HG03558 (cell line): Measurements from ENCODE around the gene PDCD6IP.
"Not testable (repeated sequence)": the region's sequence is repeated elsewhere in the genome, so short reads cannot be mapped to it uniquely, and the experiment has no call there.

Source experiments
- ATAC-seq: cut with Tn5 transposase; IDR thresholded peaks from one replicate; pipeline ENCODE4 v1.9.1; 2021; ENCODE audit warnings: moderate number of reproducible peaks; ENCODE audit not compliant: unreplicated experiment; ENCODE audit errors: extremely low read depth

The PDCD6IP gene, protein sequence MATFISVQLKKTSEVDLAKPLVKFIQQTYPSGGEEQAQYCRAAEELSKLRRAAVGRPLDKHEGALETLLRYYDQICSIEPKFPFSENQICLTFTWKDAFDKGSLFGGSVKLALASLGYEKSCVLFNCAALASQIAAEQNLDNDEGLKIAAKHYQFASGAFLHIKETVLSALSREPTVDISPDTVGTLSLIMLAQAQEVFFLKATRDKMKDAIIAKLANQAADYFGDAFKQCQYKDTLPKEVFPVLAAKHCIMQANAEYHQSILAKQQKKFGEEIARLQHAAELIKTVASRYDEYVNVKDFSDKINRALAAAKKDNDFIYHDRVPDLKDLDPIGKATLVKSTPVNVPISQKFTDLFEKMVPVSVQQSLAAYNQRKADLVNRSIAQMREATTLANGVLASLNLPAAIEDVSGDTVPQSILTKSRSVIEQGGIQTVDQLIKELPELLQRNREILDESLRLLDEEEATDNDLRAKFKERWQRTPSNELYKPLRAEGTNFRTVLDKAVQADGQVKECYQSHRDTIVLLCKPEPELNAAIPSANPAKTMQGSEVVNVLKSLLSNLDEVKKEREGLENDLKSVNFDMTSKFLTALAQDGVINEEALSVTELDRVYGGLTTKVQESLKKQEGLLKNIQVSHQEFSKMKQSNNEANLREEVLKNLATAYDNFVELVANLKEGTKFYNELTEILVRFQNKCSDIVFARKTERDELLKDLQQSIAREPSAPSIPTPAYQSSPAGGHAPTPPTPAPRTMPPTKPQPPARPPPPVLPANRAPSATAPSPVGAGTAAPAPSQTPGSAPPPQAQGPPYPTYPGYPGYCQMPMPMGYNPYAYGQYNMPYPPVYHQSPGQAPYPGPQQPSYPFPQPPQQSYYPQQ

DNA sequence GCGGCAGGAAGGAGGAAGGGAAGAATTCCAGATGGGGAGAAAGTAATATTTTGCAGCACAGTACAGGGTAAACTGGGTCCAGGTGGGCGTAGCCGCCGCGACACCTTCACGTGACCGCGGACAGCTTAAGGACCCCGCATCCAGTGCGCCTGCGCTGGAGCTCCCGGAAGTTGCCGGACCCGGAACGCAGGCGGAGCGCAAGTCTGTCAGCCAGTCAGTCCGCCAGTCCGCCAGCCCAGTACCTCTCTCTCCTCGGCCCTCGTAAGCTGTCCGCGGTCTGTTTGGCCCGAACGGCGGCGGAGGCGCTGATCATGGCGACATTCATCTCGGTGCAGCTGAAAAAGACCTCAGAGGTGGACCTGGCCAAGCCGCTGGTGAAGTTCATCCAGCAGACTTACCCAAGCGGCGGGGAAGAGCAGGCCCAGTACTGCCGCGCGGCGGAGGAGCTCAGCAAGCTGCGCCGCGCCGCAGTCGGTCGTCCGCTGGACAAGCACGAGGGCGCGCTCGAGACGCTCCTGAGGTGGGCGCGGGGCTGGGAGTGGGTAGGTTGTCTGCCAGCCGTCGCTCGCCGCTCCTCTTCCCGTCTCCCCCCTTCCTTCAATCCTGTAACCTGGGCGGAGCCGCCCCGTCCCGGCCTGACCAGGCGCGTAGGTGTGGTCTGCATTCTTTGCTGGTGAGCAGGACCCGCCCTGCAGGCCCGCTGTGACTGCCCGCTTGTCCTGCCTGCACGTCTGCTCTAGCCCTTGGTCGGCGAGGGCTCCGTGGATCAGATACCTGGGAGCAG, at the start of gene PDCD6IP:
Gene PDCD6IP (plus strand): TSS at position 213 of the 784 bp plus-strand sequence. CDS start 99 bp downstream, at position 312.
- peak; percentile 62 for ATAC-seq

DNA sequence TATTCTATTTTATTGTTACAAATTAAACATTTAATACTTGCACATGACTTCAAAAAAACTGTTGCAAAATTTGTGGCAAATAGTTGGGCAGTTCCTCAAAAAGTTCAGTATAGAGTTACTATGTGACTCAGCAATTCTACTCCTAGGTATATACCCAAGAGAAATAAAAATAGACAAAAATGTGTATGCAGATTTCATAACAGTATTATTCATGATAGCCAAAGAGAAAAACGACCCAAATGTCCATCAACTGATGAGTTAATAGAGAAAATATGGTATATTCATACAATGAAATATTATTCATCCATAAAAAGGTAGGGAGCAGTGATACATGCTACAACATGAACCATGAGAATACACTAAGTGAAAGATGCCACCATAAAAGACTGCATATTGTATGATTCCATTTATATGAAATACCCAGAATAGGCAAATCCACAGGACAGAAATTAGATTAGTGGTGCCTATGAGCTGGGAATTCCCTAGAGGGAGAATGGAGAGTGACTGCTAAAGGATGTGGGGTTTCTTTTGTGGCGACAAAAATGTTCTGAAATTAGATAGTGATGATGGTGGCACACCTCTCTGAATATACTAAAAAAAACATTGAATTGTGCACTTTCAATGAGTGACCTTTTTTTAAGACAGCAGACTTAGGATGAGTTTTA, 48.8 kb upstream of the PDCD6IP start:
- no peak for ATAC-seq

DNA sequence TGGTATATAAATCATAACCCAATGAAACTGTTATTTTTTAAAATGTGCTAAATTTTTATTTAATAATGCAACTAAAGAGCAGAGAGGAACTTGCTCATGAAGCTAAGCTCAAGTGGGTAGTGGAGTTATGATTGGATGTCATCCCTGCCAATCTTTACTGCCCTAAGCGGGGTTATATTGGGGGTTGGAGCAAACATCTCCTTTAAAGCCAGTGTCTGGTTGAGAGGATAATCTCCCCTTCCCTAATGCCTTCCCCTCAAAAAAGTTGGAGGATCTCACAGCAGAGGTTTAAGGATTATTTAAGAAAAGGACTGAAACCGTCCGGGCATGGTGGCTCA, 48.2 kb upstream of the PDCD6IP start:
- no peak for ATAC-seq

DNA sequence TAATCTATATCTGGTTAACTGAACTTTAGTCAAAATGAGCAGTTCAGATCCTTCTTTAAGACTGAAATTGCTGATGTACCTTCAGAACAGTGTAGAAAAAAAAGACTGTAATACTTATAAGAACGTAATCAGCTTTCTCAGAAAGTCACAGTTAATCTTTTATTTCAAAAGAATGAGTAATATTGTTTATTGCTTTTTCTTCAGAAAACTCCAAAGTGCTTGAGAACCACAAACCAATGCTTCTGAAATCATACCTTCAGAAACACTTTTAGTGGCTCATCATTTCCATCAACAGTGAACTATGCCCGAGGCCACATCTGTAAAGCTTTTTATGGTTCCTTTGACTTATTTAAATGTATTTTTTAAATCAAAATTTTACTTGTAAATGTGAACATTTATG, 47.1 kb upstream of the PDCD6IP start:
- ATAC-seq, result no peak

DNA sequence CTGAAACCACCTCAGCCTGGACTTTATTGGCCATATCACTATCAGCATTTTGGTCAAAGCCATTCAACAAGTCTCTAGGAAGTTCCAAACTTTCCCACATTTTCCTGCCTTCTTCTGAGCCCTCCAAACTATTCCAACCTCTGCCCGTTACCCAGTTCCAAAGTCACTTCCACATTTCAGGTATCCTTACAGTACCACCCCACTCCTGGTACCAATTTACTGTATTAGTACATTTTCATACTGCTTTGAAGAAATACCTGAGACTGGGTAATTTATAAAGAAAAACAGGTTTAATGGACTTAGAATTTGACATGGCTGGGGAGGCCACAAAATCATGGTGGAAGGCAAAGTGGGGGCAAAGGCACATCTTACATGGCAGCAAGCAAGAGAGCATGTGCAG, 44.0 kb upstream of the PDCD6IP start:
- not testable (repeated sequence) for ATAC-seq

DNA sequence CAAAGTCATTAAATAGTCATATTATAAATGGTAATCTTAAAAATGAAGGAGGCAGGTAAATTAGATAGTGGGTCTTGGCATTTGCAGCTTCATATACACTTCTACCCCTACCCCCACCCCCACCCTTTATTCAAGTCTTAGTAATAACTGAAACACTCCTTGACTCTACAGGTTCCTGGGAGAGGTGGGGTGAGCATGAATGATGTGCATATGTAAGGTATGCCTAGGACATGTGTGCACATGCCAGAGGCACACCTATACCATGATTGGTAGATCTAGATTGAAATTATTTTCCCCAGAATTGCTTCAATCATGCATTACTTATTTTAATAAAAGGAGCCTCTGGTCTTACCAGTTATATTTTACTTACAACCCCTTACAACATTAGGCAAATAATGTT, 40.1 kb upstream of the PDCD6IP start:
- no peak for ATAC-seq

DNA sequence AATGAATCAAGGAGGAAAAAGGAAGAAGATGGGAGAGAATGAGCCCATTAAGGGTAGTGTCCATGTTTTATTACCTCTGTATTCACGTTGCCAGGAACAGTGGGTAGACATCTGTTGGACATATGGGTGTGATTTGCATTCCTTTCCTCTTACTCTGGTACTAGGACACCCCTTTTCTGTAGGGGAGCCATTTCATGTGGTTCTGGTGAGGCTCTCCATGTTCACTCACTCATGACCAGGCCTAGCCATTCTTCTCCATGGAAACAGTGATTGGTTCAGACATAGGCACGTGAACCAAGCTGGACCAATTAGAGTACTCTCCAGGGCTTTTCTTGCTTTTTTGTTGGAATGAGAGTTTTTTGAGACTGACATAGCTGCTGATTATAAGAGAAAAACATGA, 39.6 kb upstream of the PDCD6IP start:
- ATAC-seq, result no peak

DNA sequence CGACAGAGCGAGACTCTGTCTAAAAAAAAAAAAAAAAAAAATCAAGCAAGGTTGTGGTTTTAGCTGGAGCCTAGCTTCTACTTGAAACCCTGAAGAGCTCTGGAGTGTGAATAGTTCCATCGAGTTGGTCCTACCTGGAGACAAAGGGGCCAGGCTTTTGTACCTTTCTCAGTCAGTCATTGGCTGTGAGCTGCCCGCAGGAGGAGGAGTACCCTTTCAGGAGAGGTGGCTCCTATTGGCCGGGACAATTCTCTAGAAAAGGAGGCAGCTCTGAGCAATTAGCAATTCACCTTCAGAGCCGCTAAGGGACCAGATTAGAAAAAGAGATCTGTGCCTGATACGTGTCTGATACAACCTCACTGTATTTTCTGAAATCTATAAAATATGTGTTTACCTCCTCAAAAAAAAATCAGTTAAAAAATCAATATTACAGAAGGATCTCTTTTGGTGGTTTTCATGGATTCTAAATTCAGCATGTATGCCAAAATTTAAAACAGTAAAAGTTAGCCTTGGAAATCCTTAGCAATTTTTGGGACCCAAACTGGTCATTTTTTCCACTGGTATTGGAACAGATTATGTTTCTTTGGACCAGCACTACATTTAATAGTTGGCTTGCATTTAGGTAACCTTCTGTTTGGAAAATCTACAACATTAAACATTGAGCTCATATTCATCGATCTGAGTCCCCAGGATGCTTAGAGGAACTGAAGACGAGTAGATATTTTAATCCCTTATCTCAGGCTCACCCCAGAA, 29.7 kb upstream of the PDCD6IP start:
- no peak for ATAC-seq

DNA sequence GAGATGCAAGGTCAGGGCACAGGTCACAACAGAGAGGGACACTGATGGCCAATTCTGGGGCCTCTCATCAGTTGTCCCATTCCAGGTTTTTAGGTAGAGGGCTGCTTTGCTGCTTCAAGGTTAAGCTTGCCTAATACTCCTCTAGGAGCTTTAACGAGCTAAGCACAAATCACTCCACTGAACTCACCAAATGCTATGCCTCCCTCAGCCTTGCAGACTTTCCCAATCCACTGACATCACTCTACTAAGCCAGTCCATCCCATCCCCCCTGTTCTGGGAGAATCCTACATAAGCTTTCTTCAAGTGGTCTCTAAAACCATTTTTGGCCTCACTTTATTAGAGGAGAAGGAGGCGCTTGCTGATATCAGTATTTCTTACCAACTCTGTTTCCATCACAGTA, 24.8 kb upstream of the PDCD6IP start:
- ATAC-seq, result no peak

DNA sequence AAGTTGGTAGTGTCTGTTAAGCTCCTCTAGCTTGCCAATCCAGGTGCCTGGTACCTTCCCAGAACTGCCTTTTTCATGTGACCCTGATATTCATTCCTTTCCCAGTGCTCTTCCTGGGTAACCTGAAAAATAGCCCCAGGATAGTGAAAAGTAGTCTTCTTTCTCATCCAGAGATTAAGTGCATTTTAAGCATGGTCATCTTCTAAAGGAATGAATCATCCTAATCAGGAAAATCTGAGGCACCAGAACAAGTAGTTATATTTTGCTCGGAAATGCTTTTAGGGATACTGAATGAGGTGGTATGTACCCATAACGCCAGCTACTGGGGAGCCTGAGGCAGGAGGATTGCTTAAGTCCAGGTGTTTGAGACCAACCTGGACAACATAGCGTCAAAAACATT, 23.1 kb upstream of the PDCD6IP start:
- ATAC-seq, result no peak

DNA sequence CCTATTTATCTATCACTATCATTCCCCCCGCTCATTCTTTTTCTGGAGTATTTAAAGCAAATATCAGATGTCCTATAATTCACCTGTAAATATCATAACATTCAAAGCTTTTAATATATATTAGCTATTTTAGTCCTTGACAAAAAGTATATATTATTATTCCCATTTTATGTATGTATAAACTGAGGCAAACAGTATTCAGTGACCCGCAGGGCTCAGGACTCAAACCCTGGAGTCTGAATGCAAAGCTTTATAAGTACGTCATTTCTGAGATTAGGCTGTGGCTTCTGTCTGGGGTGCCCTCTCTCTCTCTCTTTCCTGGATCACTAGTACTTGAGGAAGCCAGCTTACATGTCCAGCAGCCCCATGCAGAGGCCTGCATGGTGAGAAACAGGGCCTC, 20.4 kb upstream of the PDCD6IP start:
- no peak for ATAC-seq

DNA sequence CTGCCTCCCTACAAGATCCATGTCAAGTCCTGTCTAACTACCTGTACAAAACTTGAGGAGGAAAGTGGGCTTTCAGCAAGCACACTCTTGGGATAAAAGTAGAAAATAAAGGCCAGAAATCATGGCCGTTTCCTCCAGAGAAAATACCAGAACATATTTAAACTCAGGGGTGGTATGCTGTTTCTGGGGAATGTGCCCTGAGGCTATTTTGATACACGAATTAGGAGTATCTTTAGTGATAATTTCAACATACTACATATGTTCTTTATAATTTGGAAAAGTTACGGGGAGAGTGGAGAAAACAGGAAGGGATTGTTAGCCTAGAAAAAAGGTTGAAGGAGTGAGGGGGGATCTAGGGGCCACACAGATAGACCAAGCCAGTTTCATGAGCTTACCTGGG, 18.7 kb upstream of the PDCD6IP start:
- ATAC-seq, result no peak

DNA sequence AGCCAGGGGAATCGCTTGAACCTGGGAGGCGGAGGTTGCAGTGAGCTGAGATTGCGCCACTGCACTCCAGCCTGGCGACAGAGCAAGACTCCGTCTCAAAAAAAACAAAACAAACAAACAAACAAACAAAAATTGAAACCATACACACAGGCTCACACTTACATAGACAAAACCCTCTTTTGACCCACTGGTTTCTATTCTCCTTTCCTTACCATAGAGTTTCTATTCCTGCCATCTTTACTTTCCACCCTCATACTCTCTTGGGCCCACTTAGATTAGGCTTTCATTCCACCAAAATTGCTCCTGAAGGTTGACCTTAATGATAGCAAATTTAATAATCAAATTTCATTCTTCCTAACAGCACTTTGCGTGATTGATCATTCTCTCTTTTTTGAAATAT, 17.0 kb upstream of the PDCD6IP start:
- not testable (repeated sequence) for ATAC-seq

DNA sequence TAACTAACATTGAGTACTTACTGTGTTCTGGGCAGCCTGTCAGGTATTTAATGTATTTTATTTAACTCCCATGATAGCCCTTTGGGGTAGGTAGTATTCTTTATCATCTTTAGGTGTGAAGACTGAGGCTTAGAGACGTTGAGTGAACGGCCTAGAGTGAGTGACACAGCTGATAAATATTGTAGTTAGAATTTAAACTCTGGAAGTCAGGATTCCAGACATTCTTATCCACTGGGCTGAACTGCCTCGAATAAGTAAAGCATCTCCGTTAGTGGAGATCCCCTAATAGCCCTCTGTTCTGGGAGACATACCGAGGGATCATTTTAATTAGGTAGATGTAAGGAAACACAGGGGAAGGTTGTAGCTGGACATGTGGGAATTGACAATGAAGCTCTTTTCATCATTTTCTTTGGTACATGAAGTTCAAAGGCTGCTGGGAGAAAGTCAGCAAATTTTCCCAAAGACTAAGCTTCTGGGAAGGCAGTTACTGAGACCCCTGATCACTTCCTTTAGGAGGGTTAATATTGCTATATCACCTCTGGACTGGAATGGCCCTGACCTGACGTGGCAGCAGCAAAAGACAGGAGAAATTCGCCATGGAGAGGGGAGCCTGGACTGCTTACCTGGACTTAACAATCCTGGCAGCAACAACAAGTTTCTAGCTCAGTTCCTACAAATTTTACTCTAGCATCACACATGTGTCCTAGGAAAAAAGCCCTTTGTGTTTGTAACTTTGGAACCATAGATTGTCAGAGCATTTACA, 11.7 kb upstream of the PDCD6IP start:
- no peak for ATAC-seq

DNA sequence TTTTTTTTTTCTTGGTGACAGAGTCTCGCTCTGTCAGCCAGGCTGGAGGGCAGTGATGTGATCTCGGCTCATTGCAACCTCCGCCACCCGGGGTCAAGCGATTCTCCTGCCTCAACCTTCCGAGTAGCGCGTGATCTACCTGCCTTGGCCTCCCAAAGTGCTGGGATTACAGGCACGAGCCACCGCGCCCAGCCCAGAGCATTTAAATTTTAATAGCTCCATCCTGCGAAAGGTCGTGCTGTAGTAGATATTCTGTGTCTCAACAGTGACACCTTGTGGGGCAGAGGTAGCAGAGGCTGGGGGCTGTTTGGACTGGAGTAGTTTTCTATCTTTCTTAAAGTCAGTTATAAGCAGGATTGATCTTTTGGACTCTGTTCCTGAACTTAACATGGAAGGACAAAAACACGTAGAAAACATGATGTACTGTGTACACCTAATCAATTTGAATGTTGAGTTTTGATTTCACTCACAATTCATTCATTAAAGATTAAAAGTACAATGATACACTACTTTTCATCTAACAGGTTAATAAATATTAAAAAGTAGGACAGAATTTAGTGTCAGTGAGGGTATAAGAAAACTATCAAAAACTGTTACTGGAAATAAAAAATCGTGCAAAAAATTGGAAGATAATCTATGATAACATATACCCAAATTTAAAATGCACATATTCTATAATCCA, 11.0 kb upstream of the PDCD6IP start:
- no peak for ATAC-seq

DNA sequence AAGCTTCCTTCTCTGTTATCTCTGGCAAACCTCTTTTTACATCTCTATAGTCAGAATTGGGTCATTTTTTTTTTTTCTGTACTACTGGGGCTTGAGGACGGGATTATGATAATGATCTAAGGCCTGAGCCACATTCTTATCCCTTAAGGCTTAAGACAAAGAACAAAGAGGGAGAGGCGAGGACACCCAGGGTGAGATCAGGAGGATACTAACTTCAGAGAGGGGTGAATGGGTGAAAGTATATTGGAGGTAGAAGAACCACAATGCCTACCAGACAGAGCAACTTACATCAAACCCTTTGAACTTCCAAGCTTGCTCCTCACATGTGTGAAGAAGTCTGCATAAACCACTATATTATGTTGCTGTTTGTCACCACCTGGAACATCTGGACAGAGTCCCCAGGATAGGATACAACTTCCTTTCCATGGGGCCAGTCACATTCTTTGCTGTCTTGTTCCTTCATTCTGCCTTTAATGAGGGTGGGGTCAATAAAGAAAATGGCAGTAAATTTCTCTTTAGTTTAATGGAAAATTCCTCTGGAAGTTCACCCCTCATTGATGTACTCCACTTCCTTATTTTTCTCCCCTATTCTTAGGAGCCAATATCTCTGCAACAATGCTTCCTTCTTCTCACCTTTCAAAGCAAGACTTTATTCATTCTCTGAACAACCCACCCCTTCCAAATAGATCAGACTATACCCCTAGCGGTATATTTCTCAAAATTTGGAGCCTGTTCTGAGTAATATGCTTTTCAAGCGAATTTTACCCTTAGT, 9.1 kb upstream of the PDCD6IP start:
- no peak for ATAC-seq

DNA sequence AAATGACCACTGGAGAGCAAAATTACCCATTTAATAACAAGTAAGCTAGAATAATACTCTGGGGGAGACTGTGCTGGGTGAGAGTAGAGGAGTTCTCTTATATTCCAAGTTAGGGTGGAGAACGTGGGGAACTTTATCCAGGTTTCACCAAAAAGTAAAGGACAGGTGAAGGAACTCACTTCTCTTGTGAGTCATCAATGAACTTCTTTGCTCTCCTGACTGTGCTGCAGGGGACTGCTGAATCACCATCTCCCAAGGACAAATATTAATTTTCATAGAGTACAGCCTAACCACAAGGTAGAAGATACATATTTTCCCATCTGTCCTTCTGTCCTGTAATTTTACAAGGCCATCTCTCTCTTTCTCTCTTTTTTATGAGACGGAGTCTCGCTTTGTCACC, 8.3 kb upstream of the PDCD6IP start:
- no peak for ATAC-seq
